HG02623 (cell line): ENCODE measurements around the gene YBX2.

Experiments used
- ATAC-seq: cut with Tn5 transposase; IDR thresholded peaks from one replicate; pipeline ENCODE4 v1.9.1; 2021; ENCODE audit warnings: moderate library complexity; ENCODE audit not compliant: unreplicated experiment

Gene YBX2

GRCh38 chr17:7304179-7304578 is 9.7 kb upstream of the YBX2 start:
- ATAC-seq: no peak

GRCh38 chr17:7296189-7296861 is 1.9 kb upstream of the YBX2 start:
- ATAC-seq: no peak

- no peak for ATAC-seq
These were observed 1.1 kb upstream of the YBX2 start for GRCh38 chr17:7295230-7296180.

GRCh38 chr17:7293816-7294613 is 424 bp downstream of the YBX2 start:
- ATAC-seq: no peak

GRCh38 chr17:7293159-7293558 is 1.3 kb downstream of the YBX2 start:
- no peak for ATAC-seq

GRCh38 chr17:7292729-7293128 is 1.7 kb downstream of the YBX2 start:
- no peak for ATAC-seq

GRCh38 chr17:7292194-7292593 is 2.2 kb downstream of the YBX2 start:
- ATAC-seq: no peak

- no peak for ATAC-seq
These were observed 3.8 kb downstream of the YBX2 start for GRCh38 chr17:7290685-7291084.

GRCh38 chr17:7290166-7290565 is 4.3 kb downstream of the YBX2 start:
- ATAC-seq: no peak

- no peak for ATAC-seq
These were observed 5.0 kb downstream of the YBX2 start for GRCh38 chr17:7289256-7290032.

- no peak for ATAC-seq
These were observed 8.8 kb downstream of the YBX2 start for GRCh38 chr17:7285679-7286078.

GRCh38 chr17:7284911-7285310 is 9.5 kb downstream of the YBX2 start:
- no peak for ATAC-seq

- no peak for ATAC-seq
These were observed 10.8 kb downstream of the YBX2 start for GRCh38 chr17:7283471-7284216.

- no peak for ATAC-seq
These were observed 11.6 kb downstream of the YBX2 start for GRCh38 chr17:7282752-7283321.

- no peak for ATAC-seq
These were observed 12.3 kb downstream of the YBX2 start for GRCh38 chr17:7281953-7282751.

GRCh38 chr17:7281074-7281952 is 13.1 kb downstream of the YBX2 start, which contains the start of gene SLC2A4:
Gene SLC2A4 (plus strand): TSS chr17:7281718. CDS start chr17:7281935, 217 bp downstream.
- peak; percentile 38 for ATAC-seq

- ATAC-seq: peak; percentile 47
These were observed 13.8 kb downstream of the YBX2 start for GRCh38 chr17:7280519-7281073.
